ENCODE results near the gene PXMP4.
"Not testable (repeated sequence)": the region's sequence is repeated elsewhere in the genome, so short reads cannot be mapped to it uniquely, and the experiment has no call there.

PXMP4 gene

DNA sequence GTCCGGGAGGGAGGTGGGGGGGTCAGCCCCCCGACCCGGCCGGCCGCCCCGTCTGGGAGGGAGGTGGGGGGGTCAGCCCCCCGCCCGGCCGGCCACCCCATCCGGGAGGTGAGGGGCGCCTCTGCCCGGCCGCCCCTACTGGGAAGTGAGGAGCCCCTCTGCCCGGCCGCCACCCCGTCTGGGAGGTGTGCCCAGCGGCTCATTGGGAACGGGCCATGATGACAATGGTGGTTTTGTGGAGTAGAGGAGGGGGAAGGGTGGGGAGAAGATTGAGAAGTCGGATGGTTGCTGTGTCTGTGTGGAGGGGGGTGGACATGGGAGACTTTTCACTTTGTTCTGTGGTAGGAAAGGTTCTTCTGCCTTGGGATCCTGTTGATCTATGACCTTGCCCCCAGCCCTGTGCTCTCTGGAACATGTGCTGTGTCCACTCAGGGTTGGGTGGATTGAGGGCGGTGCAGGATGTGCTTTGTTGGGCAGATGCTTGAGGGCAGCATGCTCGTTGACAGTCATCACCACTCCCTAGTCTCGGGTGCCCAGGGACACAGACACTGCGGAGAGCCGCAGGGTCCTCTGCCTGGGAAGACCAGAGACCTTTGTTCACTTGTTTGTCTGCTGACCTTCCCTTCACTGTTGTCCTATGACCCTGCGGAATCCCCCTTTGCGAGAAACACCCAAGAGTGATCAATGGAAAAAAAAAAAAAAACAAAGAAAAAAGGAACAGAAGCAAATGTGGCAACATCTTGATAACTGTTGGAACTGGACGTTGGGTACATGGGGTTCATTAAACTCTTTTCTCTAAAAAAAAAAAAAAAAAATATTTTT, 18.3 kb downstream of the PXMP4 start:
- DNase-seq = no peak

DNA sequence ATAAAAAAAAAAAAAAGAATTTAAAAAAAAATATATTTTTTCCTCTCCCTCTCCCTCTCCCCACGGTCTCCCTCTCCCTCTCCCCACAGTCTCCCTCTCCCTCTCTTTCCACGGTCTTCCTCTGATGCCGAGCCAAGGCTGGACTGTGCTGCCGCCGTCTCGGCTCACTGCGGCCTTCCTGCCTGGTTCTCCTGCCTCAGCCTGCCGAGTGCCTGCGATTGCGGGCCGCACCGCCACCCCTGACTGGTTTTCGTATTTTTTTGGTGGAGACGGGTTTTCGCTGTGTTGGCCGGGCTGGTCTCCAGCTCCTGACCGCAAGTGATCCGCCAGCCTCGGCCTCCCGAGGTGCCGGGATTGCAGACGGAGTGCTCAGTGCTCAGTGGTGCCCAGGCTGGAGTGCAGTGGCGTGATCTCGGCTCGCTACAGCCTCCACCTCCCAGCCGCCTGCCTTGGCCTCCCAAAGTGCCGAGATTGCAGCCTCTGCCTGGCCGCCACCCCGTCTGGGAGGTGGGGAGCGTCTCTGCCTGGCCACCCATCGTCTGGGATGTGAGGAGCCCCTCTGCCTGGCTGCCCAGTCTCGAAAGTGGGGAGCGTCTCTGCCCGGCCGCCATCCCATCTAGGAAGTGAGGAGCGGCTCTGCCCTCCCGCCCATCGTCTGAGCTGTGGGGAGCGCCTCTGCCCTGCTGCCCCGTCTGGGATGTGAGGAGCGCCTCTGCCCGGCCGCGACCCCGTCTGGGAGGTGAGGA, 19.2 kb downstream of the PXMP4 start:
- not testable (repeated sequence) for DNase-seq

DNA sequence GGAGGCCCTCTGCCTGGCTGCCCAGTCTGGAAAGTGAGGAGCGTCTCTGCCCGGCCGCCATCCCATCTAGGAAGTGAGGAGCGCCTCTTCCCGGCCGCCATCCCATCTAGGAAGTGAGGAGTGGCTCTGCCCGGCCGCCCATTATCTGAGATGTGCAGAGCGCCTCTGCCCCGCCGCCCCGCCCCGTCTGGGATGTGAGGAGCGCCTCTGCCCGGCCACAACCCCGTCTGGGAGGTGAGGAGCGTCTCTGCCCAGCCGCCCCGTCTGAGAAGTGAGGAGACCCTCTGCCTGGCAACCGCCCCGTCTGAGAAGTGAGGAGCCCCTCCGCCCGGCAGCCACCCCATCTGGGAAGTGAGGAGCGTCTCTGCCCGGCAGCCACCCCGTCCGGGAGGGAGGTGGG, 21.1 kb downstream of the PXMP4 start:
- not testable (repeated sequence) for DNase-seq

DNA sequence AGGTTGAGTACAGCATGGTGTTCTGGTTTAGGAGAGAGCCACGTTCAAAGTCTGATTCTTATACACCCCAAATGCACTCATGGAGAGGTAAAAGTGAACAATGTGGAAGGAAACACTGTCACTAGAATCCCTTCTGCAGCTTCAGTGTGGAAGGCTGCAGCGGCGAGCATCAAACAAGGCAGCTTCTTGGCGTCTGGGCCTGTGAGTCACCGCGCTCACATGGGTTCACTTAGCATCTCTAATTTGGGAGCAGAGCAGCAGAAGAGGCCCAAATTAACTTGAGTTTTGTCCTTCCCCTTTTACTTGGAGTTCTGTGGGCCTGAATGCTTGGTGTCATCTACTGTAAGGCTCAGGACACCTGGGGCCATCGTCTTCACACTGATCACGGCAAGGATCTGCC, 23.0 kb downstream of the PXMP4 start:
- DNase-seq = peak; percentile 52

DNA sequence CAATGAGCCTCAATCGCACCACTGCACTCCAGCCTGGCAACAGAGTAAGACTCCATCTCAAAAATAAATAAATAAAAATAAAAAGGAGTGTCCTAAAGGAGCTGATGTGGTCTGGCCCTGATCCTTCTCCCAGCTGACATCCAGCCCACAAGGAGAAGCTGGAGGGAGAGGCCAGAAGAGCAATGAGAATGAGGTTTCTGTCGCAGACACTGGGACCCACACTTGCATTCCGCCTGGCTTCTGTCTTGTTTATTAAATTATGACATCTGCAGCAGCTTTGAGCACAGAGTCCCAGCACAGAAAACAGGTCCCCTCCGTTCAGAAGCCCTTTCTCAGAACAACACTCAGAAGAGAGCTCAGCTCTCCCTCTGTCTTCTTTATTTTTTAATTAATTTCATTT, 23.7 kb downstream of the PXMP4 start:
- DNase-seq = no peak

DNA sequence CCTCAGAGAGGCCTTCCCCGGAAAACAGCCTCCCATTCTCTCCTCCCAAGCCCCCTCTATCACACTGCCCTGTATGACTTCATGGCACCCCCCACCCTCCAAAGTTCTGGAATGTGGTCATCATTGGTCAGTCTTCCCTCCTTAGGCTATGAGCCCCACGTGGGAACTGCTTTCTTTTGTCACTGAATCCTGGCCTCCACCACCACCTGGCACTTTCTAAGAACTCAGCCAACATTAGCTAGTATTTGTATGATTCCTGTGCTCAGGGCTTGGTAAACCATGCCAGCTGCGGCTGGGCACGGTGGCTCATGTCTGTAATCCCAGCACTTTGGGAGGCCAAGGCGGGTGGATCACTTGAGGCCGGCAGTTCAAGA, 25.5 kb downstream of the PXMP4 start:
- no peak for DNase-seq

DNA sequence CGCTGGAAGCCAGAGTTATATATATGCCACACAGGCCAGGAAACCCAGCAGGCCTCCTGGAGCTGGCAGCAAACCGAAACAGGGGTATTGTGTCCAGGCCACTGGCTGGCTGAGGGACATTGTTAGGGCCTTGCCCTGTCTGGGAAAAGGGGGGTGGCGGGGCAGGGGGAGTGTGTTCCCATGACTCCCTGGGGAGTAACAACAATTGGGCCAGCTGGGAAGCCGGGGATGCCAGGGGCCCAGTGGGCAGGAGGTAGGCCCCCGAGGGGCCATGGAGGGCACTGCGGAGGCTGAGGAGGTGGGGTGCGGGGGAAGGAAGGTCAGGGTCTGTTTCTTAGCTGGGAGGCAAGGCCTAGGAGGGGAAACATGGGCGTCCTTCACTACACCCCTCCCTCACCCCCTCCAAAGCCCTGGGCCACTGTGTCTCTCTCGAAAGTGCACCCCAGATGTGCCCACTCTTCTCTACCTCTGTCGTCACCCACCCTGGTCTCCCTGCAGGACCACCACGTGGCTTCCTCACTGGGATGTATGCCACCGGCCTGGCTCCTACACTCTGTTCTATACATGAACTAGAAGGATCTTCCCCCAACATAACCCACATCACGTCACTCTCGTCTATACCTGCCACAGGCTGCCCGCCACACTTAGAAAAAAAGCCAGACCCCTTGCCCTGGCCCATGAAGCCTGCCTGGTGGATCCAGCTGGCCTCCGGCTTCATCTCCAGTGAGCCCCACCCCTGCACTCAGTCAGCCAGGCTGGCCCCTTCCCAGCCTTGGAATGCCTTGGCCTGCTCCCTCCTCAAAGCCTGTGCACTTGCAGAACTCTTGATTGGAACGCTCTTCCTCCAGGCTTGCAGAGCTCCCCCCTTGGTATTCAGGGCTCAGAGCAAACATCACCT, 26.1 kb downstream of the PXMP4 start:
- DNase-seq = peak; percentile 83

DNA sequence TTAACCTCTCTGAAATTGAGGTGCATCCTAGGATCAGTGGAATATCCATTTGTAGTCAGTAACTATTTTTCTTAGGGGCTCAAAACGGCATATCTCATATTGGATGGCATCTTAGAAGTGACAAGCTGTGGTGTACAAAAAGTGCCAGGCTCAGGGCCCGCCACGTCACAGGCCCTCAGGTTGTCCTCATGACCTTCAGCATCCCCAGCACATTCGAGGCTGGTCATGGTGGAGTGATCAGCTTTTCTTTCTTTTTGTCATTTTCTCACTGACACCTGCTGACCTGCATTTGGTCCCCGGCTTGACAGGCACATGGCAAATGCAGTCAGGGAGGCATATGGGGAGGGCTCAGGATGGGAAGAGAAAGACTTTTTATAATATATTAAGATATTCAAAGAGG, 26.8 kb downstream of the PXMP4 start:
- DNase-seq = peak; percentile 67

DNA sequence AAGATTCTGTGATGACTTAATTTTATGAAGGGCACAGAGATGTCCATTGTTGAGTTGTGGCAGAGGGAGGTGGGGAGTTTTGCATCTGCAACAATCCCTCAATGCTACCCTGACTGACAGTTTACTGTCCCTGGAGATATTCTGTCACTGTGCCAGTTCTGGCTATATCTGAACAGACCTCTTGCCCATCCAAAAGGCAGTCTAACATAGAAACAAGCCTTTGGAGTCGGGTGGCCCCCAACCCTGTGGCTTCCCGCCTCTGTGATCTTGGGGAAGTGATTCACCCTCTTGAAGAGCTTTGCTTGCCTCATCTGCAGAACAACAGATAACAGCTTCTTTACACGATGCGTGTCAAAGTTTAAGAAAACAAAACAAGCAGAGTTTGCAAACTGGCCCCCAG, 30.1 kb downstream of the PXMP4 start:
- no peak for DNase-seq

DNA sequence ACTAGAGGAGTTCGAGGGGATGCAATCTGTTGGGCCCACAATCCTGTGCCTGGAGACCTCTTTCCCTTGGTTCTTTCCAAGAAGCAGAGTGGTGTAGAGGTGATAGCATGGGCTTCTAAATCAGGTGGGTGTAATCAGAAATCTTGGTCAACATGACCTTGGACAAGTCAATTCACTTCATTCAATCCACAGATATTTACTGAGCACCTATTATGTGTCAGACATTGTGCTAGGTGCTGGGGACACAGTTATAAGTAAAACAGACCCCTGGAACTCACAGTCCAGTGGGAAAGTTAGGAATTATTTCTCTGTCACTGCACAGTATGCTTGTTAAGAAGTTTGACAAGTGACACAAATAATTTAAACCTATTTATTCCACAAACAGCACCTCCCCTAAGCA, 30.6 kb downstream of the PXMP4 start:
- DNase-seq = no peak

DNA sequence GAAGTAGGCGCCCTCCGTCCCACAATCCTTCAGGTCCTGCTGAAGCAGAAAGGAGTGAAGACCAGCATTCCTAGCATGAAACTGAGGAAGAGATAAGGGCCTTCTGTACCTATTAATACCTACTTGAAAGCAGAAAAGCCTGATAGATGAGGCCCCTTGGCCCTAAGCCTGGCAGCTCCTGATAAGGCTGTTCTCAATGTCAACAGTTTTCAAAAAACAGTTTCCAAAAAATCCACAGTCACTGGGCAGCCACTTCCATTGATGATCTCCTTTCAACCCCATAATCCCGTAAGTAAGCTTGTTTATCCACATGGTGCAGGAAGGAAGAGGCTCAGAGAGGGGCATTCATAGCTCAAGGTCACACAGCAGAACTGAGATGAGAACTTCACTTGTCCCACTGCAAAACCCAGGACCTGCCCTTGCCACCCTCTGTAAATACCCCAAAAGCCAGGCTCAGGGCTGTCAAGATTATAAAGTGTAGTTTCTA, 31.1 kb downstream of the PXMP4 start:
- no peak for DNase-seq

DNA sequence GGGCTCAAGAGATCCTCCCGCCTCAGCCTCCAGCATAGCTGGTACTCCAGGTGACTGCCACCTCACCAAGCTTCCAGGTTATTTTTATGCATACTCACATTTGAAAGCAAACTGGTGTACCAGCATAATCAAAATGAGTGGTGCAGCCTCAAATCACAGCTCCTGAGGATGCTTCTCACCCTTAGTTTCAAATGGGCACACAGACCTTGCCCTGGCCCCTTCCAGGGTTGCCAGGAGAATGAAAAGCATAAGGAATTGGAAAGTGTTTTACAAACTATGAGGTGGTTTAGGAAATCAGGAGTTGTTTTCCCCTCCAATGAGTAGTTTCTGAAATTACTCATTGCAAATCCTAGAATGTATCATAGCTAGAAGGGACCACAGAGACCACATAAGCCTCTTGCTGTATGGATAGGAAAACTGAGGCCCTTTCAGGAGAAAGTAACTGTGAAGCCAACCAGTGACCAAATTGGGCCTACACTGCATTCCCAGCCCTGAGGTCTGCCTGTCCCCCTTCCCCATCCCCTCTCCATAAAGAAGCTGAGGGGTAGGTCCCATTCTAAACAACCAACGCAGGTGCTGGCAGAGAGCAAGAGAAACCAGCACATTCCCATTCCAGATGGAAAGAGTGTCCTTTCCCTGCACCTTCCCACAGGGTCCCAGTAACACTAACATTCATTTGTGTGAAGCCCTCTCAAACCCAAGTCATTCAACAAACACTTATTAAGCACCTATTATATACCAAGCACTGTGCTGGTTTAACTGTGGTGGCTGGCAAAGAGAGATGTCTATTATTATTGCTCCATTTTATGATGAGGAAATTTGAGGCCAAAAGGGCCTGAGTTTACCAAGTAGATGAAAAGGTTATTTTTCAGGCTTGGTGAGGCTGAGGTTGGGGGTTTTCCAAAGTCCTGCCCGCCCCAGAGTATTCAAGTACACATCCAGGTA, 31.8 kb downstream of the PXMP4 start:
- no peak for DNase-seq

DNA sequence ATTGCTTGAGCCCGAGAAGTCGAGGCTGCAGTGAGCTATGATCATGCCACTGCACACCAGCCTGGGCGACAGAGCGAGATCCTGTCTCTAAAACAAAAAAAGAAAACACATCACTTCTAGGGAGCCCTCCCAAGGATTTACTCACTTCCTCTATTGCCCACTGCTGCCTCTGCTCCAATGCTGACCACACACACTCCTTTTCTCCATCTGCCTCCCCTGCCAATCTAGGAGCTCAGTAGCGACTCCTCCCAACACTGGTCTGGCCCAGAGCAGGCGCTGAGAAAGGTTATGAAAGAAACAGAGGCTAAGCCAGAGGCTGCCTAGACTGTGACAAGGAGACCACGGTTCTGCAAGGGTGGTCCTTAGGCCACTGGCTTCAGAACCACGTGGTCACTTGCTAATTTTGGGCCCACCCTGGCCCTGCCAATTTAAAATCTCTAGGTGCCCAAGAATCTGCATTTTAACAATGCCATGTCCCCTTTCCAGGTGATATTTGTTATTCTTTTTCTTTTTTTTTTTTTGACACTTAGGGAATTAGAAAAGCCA, 32.7 kb downstream of the PXMP4 start:
- DNase-seq = no peak

DNA sequence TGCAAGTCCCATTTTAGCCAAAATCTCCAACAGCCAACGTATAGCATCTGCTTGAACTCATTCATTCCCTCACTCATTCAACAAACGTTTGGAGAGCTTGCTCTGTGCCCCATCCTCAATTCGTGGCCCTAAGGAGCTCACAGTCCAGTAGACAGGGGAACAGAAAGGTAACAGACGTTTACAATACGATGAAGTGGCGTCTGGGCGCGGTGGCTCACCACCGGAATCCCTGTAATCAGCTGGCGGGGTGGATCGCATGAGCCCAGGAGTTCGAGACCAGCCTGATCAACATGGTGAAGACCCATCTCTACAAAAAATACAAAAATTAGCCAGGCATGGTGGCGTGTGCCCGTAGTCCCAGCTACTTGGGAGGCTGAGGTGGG, 33.1 kb downstream of the PXMP4 start:
- no peak for DNase-seq

DNA sequence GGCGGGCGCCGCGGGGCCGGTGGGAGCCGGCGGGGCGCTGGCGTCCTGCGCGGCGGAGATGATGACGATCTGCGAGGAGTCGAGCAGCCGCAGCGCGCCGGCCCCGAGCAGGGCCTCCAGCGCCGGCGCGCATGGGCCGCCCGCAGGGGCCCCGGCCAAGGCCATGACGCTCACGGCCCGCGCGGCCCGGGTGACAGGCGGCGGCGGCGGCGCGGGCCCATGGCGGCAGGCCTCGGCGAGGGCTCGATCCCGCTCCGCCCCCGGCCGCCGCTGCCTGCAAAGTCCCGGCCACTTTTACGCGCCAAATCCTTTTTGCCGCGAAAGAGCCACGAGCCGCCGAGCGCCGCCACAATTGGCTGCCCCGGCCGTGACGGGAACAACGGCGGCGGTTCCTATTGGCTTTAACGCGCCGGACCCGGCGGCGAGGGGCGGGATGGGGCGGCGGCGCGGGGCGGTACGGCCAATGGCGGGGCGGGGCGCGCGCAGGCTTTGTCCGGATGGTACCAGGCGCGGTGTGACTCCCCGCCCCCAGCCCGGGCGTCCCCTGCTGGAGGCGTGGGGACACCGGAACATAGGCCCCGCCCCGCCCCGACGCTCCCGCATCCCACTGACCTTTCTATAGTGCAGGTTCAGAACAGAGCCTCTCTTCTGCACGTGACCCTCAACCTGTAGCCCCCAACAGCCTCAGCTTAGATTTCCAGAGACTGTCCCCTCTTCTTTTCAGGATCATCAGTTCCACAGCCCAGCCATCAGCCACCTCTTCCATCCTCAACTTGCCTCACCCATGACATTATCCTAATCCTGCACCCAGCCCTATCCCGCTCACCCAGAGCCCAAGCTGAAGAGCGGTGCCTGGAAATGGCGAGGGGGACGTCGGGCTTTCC, 33.8 kb downstream of the PXMP4 start, which contains the start of gene E2F1:
Gene E2F1 (minus strand): TSS at position 286 of the 884 bp plus-strand sequence. CDS start 121 bp downstream, at position 165.
- DNase-seq = peak; percentile 98

DNA sequence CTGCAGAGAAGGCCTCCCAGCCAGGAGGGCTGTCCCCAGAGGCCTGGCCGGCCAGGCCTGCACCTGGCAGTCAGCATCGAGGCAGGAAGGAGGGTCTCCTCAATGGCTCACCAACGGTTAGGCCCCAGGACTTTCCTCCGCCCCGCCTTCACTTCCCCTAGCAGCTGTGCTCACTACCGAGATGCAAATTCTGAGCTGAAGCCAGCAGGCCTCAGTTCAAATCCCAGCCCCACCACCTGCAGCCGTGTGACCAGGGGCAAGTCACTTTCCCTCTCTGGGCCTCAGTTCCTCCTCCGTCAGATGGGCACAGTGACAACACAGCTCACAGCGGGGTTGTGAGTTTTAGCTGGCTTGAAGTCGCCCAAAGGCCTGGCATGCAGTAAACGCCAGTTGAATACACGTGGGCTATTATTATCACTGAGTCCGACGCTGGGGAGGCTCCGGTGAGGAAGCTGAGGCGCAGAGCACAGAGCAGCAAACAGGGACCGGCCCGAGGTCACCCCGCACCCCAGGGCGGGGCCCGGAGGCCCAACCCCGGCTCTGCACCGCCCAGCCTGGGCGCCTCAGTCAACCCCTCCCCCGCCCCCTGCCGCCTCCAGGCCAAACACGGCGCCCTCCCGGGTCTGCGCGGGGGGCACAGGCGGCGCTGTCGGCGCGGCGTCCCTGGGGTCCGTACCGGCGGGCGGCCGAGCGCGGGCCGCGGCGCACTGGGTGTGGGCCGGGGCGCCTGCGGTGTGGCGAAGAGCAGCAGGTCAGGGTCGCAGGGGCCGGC, 34.6 kb downstream of the PXMP4 start:
- DNase-seq = no peak

DNA sequence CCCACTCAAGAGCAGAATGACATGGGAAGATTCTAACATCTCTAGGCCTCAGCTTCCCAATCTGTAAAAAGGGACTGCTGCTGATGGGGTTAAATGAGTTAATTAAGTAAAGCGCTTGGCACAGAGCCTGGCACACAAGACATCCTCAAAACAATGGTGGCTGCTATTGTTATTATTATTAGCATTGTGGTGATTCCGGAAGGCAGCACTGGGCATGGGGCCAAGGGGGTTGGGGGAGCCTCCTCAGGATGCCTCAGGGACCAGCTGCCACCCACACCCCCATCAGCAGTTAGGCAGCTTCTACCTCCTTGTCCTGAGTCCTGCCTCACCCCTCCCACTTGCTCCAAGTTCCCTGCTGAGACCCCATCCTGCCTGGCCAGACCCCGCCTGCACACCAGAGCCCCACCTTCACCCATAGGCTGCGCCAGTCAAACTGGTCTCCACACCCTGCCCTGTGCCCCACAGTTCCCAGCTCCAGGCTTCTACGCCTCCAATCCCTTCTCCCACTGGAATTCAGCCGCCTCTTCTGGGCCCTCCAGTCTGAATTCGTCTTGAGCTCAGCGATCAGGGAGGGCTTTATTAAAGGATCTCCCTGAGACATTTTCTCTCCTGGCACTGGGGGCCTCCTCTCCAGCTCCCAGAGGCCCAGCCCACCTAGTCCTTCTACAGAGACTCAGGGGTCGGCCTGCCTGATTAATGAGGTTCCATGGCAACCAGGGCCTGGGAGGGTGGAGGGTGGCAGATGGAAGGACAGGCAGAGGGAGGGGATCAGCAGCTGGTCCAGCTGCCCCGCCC, 35.4 kb downstream of the PXMP4 start:
- DNase-seq = peak; percentile 85

DNA sequence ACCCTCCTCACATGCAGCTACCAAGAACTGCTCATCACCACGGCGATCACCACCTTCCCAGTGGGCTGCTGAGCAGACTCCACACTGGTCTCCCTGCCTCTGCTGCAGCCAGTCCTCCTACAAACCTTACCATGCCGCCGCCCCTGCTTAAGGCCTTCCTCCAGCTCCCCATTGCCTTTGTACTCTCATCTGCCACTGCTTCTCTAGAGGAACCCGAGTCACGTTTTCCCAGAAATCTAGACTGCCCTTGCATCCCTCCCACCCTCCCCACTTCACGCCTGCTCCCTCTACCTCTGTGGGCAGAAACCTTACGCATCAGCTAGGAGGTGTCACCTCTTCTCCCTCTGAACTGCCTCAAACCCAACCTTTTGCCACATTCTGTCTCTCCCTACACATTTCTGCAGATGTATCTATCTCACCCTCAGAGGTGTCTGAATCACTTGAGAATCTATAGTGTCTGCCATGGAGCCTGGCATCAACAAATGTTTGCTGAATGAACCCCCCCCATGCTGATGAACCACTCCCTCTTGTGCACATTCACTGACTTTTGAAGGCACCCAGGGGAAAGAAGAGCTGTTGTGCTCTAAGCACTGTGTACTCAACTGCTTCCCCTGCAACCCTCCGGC, 38.3 kb downstream of the PXMP4 start:
- DNase-seq = no peak
